ENCODE data around the gene FAM117A. TPM values are rescaled to one million over a fixed set of nuclear protein-coding genes. Genes with fewer than 3 reads are reported as not detected.

The FAM117A gene
- total RNA-seq, 1 experiment from 2014 or later = 41.5 TPM

DNA sequence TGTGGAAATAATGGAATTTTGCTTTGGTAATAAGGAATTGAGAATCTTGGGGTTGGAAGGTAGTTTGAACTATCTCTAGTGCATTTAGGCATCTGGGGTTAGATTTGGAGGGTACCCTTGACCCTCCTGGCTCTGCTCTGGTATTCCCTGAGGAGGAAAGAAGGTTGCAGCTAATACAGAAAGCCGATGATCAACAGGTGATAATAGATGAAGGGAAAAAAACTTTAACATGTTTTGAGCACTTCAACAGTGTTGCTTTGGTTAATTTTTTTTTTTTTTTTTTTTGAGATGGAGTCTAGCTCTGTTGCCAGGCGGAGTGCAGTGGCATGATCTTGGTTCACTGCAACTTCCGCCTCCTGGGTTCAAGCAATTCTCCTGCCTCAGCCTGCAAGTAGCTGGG, 29.4 kb upstream of the FAM117A start:
- Histone ChIP-seq H3K4me1 (peaks cover 7% of the 10 kb centered on the region), H3K4me3 (ENCODE audit: low read depth, low read length) (no peak overlapping the region), H3K27me3 (replicated peaks; ENCODE audit: control insufficient read depth, insufficient read depth, low read length) (no peaks in the 10 kb centered on the region), H3K9me3 (no peaks in the 10 kb centered on the region), H3K36me3 (ENCODE audit: control insufficient read depth, insufficient read depth, low read length) (peaks cover 14% of the 10 kb centered on the region)
- DNase-seq = no peak
- TF ChIP-seq, protein P1, sequence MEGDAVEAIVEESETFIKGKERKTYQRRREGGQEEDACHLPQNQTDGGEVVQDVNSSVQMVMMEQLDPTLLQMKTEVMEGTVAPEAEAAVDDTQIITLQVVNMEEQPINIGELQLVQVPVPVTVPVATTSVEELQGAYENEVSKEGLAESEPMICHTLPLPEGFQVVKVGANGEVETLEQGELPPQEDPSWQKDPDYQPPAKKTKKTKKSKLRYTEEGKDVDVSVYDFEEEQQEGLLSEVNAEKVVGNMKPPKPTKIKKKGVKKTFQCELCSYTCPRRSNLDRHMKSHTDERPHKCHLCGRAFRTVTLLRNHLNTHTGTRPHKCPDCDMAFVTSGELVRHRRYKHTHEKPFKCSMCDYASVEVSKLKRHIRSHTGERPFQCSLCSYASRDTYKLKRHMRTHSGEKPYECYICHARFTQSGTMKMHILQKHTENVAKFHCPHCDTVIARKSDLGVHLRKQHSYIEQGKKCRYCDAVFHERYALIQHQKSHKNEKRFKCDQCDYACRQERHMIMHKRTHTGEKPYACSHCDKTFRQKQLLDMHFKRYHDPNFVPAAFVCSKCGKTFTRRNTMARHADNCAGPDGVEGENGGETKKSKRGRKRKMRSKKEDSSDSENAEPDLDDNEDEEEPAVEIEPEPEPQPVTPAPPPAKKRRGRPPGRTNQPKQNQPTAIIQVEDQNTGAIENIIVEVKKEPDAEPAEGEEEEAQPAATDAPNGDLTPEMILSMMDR (IDR thresholded peaks at IDR 0.05; ENCODE audit: insufficient read depth in 1 of 2, low read depth in 1 of 2, low read length in 1 of 2, severe bottlenecking in 1 of 2, unreplicated experiment in 1 of 2) = no peak
- no peak overlapping the region for H3K4me3 Mint-ChIP-seq (ENCODE audit: unreplicated experiment)
- no peaks in the 10 kb centered on the region for H3K27me3 Mint-ChIP-seq (ENCODE audit: insufficient read depth, unreplicated experiment)
- H3K9me3 Mint-ChIP-seq (ENCODE audit: unreplicated experiment) = no peaks in the 10 kb centered on the region
- no TSS peak for BruUV-seq (replicated peaks)
- H3K36me3 Mint-ChIP-seq (ENCODE audit: insufficient read depth, unreplicated experiment) = peaks cover 97% of the 10 kb centered on the region
- peaks cover 11% of the 10 kb centered on the region for H3K4me1 Mint-ChIP-seq (ENCODE audit: low read depth, unreplicated experiment)
- CTCF ChIA-PET = no interaction called here
- intact Hi-C loops (cut with micrococcal nuclease; ENCODE audit: unreplicated experiment) = no loop called here
- H3K27ac Mint-ChIP-seq (ENCODE audit: unreplicated experiment) = no peak overlapping the region
- POLR2A ChIA-PET = interaction anchor here (1.5 kb wide), 1 partner anchor 29 kb away, joined by 5 read pairs; no protein-coding TSS in a partner anchor

DNA sequence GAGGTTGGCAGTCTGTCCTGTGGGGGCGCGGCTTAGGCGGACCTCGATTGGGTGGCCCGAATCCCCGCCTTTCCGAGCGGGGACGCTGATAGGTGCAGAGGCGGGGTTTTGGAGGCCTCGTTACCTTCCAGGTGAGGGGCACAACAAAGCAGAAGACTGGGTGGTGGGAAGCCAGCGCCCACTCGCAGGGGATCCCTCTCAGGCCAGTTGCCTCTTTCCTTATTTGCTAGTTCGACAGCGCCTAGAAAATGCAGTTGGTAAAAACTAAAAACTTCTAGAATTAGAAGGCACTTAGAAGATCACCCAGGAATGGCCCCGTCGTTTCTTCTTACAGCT, 25.3 kb upstream of the FAM117A start:
- no peaks in the 10 kb centered on the region for H3K9me3 ChIP-seq
- BruUV-seq (replicated peaks) = no TSS peak
- Mint-ChIP-seq H3K4me3 (ENCODE audit: unreplicated experiment) (peak overlapping the region; percentile 90), H3K36me3 (ENCODE audit: insufficient read depth, unreplicated experiment) (peaks cover 62% of the 10 kb centered on the region), H3K4me1 (ENCODE audit: low read depth, unreplicated experiment) (peaks cover 21% of the 10 kb centered on the region), H3K9me3 (ENCODE audit: unreplicated experiment) (no peaks in the 10 kb centered on the region), H3K27ac (ENCODE audit: unreplicated experiment) (peak overlapping the region; percentile 96), H3K27me3 (ENCODE audit: insufficient read depth, unreplicated experiment) (peaks cover 3% of the 10 kb centered on the region)
- ChIA-PET CTCF (no interaction called here), POLR2A (interaction anchor here (0.6 to 2.2 kb wide), 7 partner anchors 25 to 882 kb away, joined by 3 to 88 read pairs (median 5); partner anchors contain the start of genes FAM117A, SLC35B1 and TAC4)
- no peak for DNase-seq
- intact Hi-C loops (cut with micrococcal nuclease; ENCODE audit: unreplicated experiment) = no loop called here
- peaks cover 9% of the 10 kb centered on the region for H3K36me3 ChIP-seq (ENCODE audit: control insufficient read depth, insufficient read depth, low read length)
- H3K27me3 ChIP-seq (replicated peaks; ENCODE audit: control insufficient read depth, insufficient read depth, low read length) = no peaks in the 10 kb centered on the region
- H3K4me3 ChIP-seq (ENCODE audit: low read depth, low read length) = peak overlapping the region; percentile 53
- H3K4me1 ChIP-seq = peaks cover 13% of the 10 kb centered on the region
- TF ChIP-seq, protein P1 (IDR thresholded peaks at IDR 0.05; ENCODE audit: insufficient read depth in 1 of 2, low read depth in 1 of 2, low read length in 1 of 2, severe bottlenecking in 1 of 2, unreplicated experiment in 1 of 2) = no peak

DNA sequence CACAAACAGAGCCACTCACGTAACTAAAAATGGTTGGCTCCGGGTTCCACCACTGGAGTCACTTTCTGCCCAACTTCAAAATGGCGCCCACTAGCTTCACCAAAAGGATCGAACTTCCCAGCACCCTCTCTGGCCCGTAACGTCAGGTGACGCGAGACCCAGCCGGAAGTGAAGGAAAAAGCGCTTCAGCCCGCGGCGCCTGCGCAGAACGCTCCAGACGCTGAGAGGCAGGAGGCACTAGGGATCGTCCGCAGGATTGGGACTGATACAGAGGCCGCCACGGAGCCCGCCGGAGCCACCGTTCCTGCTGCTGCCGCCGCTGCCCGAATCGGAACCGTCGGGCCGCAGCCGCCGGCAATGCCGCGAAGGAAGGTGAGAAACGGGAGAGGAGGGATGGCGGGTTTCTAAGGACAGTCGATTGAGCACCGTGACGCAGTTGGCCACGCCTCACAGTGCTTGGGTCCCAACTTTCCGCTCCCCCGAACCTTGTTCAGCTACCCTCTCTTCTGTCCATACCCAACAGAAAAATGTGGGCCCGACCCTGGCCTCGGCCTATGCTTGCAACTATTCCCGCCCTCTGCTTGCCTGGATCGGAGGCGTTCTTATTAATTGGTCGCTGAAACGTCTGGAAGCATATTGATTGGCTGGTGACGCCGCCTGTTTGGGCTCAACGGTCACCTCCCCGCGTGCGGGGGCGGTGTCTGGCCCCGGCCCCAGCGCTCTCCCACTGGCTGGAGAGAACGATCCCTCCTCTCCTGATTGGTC, 24.7 kb upstream of the FAM117A start, which contains the start of gene KAT7:
Gene KAT7 (plus strand): TSS at position 204 of the 765 bp plus-strand sequence. CDS start 154 bp downstream, at position 358.
- BruUV-seq (replicated peaks) = TSS peak; percentile 74
- no peaks in the 10 kb centered on the region for H3K27me3 ChIP-seq (replicated peaks; ENCODE audit: control insufficient read depth, insufficient read depth, low read length)
- intact Hi-C loops (cut with micrococcal nuclease; ENCODE audit: unreplicated experiment) = loop anchor here (1.0 kb wide), 2 partner anchors 24 to 80 kb away; partner anchors contain the start of gene FAM117A
- Mint-ChIP-seq H3K4me3 (ENCODE audit: unreplicated experiment) (peak within 1 kb of the TSS; percentile 90), H3K36me3 (ENCODE audit: insufficient read depth, unreplicated experiment) (peaks cover 56% of the 10 kb centered on the region), H3K27me3 (ENCODE audit: insufficient read depth, unreplicated experiment) (peaks cover 4% of the 10 kb centered on the region), H3K9me3 (ENCODE audit: unreplicated experiment) (no peaks in the 10 kb centered on the region), H3K4me1 (ENCODE audit: low read depth, unreplicated experiment) (peaks cover 21% of the 10 kb centered on the region), H3K27ac (ENCODE audit: unreplicated experiment) (peak within 1 kb of the TSS; percentile 96)
- TF ChIP-seq, protein P1 (IDR thresholded peaks at IDR 0.05; ENCODE audit: insufficient read depth in 1 of 2, low read depth in 1 of 2, low read length in 1 of 2, severe bottlenecking in 1 of 2, unreplicated experiment in 1 of 2) = peak in 1 of 2 experiments; percentile 31
- H3K36me3 ChIP-seq (ENCODE audit: control insufficient read depth, insufficient read depth, low read length) = peaks cover 9% of the 10 kb centered on the region
- H3K4me3 ChIP-seq (ENCODE audit: low read depth, low read length) = peak within 1 kb of the TSS; percentile 78
- ChIA-PET CTCF (interaction anchor here (0.6 to 1.1 kb wide), 7 partner anchors 10 to 306 kb away, joined by 3 to 9 read pairs (median 5); partner anchors contain the start of genes FAM117A and SLC35B1), POLR2A (interaction anchor here (0.5 to 2.2 kb wide), 25 partner anchors 10 to 969 kb away, joined by 3 to 88 read pairs (median 4); partner anchors contain the start of genes FAM117A, LUC7L3, PHB1 and SLC35B1)
- DNase-seq = peak; percentile 100
- no peaks in the 10 kb centered on the region for H3K9me3 ChIP-seq
- peaks cover 13% of the 10 kb centered on the region for H3K4me1 ChIP-seq

All from Caco-2 (cell line).